Measurements from ENCODE around the gene ATRIP. TPM values are rescaled to one million over a fixed set of nuclear protein-coding genes. Genes with fewer than 3 reads are reported as not detected.

The ATRIP gene
- total and polyA plus RNA-seq, 2 of the 4 experiments (the other 2 are of a cell fraction): 6.8 to 10.8 TPM

DNA sequence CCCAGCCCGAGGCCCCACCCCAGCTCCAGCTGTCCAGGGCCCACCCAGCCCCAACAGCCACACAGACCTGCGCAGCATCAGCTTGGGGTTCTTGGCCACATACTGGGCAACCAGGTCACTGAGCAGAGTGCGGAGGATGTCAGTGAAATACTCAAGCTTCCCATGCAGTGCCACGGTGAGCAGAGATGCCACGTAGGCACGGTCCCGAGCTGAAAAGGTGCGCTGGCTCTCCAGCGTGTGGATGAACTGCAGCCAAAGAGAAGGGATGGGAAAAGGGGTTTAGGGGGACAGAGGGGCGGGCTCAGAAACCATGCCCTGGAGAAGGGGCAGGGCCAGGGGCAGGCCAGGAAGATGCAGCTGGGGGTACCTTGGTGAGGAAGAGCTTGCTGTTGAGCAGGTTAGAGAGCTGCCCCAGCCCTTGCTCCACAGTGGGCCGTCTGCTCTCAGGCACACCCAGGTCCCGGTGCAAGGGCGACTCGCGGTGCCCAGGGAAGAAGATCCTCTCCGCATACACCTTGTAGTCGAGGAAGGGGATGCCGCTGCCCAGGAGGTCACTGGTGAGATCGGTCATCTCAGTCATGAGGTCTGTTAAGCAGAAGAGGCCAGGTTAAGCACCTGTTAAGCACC, 34.0 kb upstream of the ATRIP start:
- Histone ChIP-seq H4K5ac (ENCODE audit: low read depth, low read length) (no peak overlapping the region), H4K8ac (ENCODE audit: low read depth in 2 of 2, low read length in 2 of 2) (no peak overlapping the region), H3K4me2 (ENCODE audit: low read depth, low read length) (no peak overlapping the region), H3K14ac (replicated peaks; ENCODE audit: low read depth, low read length) (no peak overlapping the region), H3K4me1 (ENCODE audit: control insufficient read depth, insufficient read depth, low read length) (no peaks in the 10 kb centered on the region), H3K9me3 (ENCODE audit: control insufficient read depth, insufficient read depth, low read length) (no peaks in the 10 kb centered on the region), H2AK9ac (replicated peaks; ENCODE audit: low read depth, low read length, poor library complexity) (peak overlapping the region; percentile 9), H2BK15ac (ENCODE audit: low read depth, low read length) (no peak overlapping the region), H3K4ac (ENCODE audit: low read depth, low read length) (no peak overlapping the region), H3K9ac (ENCODE audit: low read depth, low read length) (no peak overlapping the region), H3K56ac (ENCODE audit: extremely low read depth, insufficient read depth, low read length) (no peak overlapping the region), H4K91ac (ENCODE audit: insufficient read depth, low read depth, low read length) (no peak overlapping the region), H3K79me1 (ENCODE audit: low read depth in 1 of 2, low read length in 2 of 2) (no peaks in the 10 kb centered on the region), H3K27ac (ENCODE audit: insufficient read depth, low read length) (no peak overlapping the region), H3K4me3 (ENCODE audit: insufficient read depth, low read depth, low read length) (no peak overlapping the region), H3K23ac (ENCODE audit: low read depth, low read length) (no peak overlapping the region), H2BK120ac (ENCODE audit: low read depth, low read length) (no peak overlapping the region), H3K18ac (ENCODE audit: low read depth, low read length) (no peak overlapping the region), H3K27me3 (ENCODE audit: control insufficient read depth, insufficient read depth, low read length) (no peaks in the 10 kb centered on the region), H2BK20ac (ENCODE audit: low read depth, low read length) (no peak overlapping the region), H4K20me1 (ENCODE audit: insufficient read depth, low read length) (no peaks in the 10 kb centered on the region; the same call in 1 of the 2 replicates), H3K36me3 (ENCODE audit: control insufficient read depth, insufficient read depth, low read length) (peaks cover 74% of the 10 kb centered on the region), H2AFZ (replicated peaks; ENCODE audit: low read length, poor library complexity) (no peak overlapping the region), H2AK5ac (ENCODE audit: low read depth, low read length) (no peak overlapping the region), H3K9me1 (ENCODE audit: insufficient read depth, low read length) (no peaks in the 10 kb centered on the region), H2BK5ac (ENCODE audit: low read depth, low read length, poor library complexity, severe bottlenecking) (no peak overlapping the region)
- in situ Hi-C loops (cut with MboI; ENCODE audit: low sequenced_read_pairs): no loop called here
- ATAC-seq (ENCODE audit: low read depth) (no peak), DNase-seq (no peak)
- intact Hi-C loops (cut with micrococcal nuclease): no loop called here
- BruUV-seq (replicated peaks): no TSS peak
- ChIA-PET POLR2A (ENCODE audit: unreplicated experiment) (no interaction called here), CTCF (no interaction called here)
- dilution Hi-C loops (cut with HindIII; ENCODE audit: low sequenced_read_pairs, unreplicated experiment): no loop called here
- whole genome bisulfite sequencing, 2 experiments (ENCODE audit: extremely low coverage in 2 of 2, insufficient read length in 1 of 2): 87% methylated on average over 3 of the region's 19 CpGs; no CpG with 5 or more reads in 1 of the 2 experiments
- TF ChIP-seq POLR2A (IDR thresholded peaks at IDR 0.05; ENCODE audit: low read depth, low read length): no peak

All from IMR-90 (cell line).